HepG2 (cell line): ENCODE measurements around the gene SH3D19. TPM values are rescaled to one million over a fixed set of nuclear protein-coding genes. Genes with fewer than 3 reads are reported as not detected.
A peak's percentile ranks its signal among the peaks of the same experiment; 100 is the strongest.

Experiments
- CC2D1A ChIP-seq: sonication (generic); formaldehyde crosslinking; IDR thresholded peaks from 2 replicates; pipeline ENCODE4 v1.8.1; 2023; ENCODE audit warnings: mild to moderate bottlenecking, missing genetic modification reagents
- ERF ChIP-seq: IDR thresholded peaks from 2 replicates; pipeline ENCODE4 v1.6.1; 2018; ENCODE audit warnings: missing biosample characterization, missing genetic modification reagents
- FOXO1 ChIP-seq: sonication (generic); formaldehyde crosslinking; IDR thresholded peaks from 2 replicates; pipeline ENCODE4 v1.4.0; 2020; ENCODE audit warnings: missing genetic modification reagents
- KDM5A ChIP-seq: fragments of 200-600 bp; sonication (generic); IDR thresholded peaks from 2 replicates; pipeline ENCODE4 v1.7.0; 2018; ENCODE audit warnings: antibody characterized with exemption, mild to moderate bottlenecking, low read length, borderline replicate concordance
- MIXL1 ChIP-seq: IDR thresholded peaks from 2 replicates; pipeline ENCODE4 v1.6.1; 2016
- ZNF230 ChIP-seq: sonication (generic); formaldehyde crosslinking; IDR thresholded peaks from 2 replicates; pipeline ENCODE4 v1.4.0; 2020; ENCODE audit warnings: mild to moderate bottlenecking, missing genetic modification reagents
- ZNF260 ChIP-seq: sonication (generic); formaldehyde crosslinking; IDR thresholded peaks from 2 replicates; pipeline ENCODE4 v1.4.0; 2020; ENCODE audit warnings: missing genetic modification reagents, low read depth, mild to moderate bottlenecking, borderline replicate concordance
- ZNF34 ChIP-seq: sonication (generic); formaldehyde crosslinking; IDR thresholded peaks from 2 replicates; pipeline ENCODE4 v1.4.0; 2020; ENCODE audit warnings: mild to moderate bottlenecking, missing genetic modification reagents, borderline replicate concordance
- ZNF644 ChIP-seq: IDR thresholded peaks from 2 replicates; pipeline ENCODE4 v1.6.1; 2016; ENCODE audit warnings: low read depth
- ZNF766 ChIP-seq: sonication (generic); formaldehyde crosslinking; IDR thresholded peaks from 2 replicates; pipeline ENCODE4 v1.5.0; 2020; ENCODE audit warnings: missing genetic modification reagents, borderline replicate concordance
- ZNF790 ChIP-seq: sonication (generic); formaldehyde crosslinking; IDR thresholded peaks from 2 replicates; pipeline ENCODE4 v1.8.0; 2022; ENCODE audit warnings: missing genetic modification reagents, mild to moderate bottlenecking, borderline replicate concordance
- polyA plus RNA-seq, 8 experiments: library from polyadenylated mRNA; depleted of rRNA in 3 of 8; stranded (reverse) in 7 of 8; unstranded in 1 of 8; fragments of >200 nt; fragmentation: Illumina TruSeq in 4 of 8; extraction: Trizol in 4 of 8; gene quantifications; 2 replicates each; pipeline versions ENCODE4 v1.2.1 to v1.2.3, GENCODE V29; 2011 to 2016; ENCODE audit warnings: low read depth in 4 of 8, missing spikeins in 1 of 8, mixed read lengths in 1 of 8; ENCODE audit not compliant: insufficient read depth in 1 of 8
- total RNA-seq, 5 experiments: library from RNA; depleted of rRNA; stranded (reverse); fragments of >200 nt; fragmentation: Illumina TruSeq; extraction: Trizol; gene quantifications; 2 replicates each; pipeline ENCODE4 v1.2.3, GENCODE V29; 2016; ENCODE audit warnings: low read depth in 1 of 5
- TF ChIP-seq, protein P1 (sequence below), 2 experiments: fragments of 450-650 bp in 1 of 2; sonication (generic) in 1 of 2; formaldehyde crosslinking in 1 of 2; IDR thresholded peaks; 2 replicates each; pipeline versions ENCODE4 v1.6.1 to v1.8.0; 2016 to 2022; ENCODE audit warnings: antibody characterized with exemption in 1 of 2, mild to moderate bottlenecking in 1 of 2, missing genetic modification reagents in 1 of 2
- TF ChIP-seq, protein P2 (sequence below): sonication (generic); formaldehyde crosslinking; IDR thresholded peaks from 2 replicates; pipeline ENCODE4; 2020; ENCODE audit warnings: missing genetic modification reagents, mild to moderate bottlenecking, borderline replicate concordance
- TF ChIP-seq, protein P3 (sequence below): fragments of 450-650 bp; IDR thresholded peaks from 2 replicates; pipeline ENCODE4 v1.6.1; 2016
- TF ChIP-seq, protein P4 (sequence below): sonication (generic); formaldehyde crosslinking; IDR thresholded peaks from 2 replicates; pipeline ENCODE4 v1.5.0; 2020; ENCODE audit warnings: missing genetic modification reagents

Gene SH3D19
- total and polyA plus RNA-seq, 2 of the 13 experiments (the other 11 are each of a cell fraction or from before 2014, with no cell fraction given) = 31.2 to 38.0 TPM

DNA sequence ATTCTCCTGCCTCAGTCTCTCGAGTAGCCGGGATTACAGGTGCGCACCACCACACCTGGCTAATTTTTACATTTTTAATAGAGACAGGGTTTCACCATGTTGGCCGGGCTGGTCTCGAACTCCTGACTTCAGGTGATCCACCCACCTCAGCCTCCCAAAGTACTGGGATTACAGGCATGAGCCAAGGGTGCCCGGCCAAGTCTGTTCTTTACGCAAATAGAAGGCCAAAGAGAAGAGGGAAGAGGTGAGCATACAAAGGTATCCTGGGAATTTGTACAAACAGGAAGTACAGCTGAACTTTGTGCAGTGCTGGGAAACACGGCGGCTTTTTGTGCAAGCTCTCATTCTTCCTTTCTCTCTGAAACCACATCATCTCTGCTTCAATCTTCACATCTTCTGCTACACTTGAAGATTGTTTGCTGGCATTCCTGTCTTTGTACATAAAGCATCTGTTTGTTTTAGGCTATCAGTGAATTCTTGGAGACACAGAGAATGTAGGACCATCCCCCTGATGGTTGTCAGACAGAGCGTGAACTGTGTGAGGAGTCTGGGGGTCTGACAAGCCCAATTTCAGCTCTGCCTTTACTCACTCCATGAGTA is 120.4 kb downstream of the SH3D19 start (continued):
- TF ChIP-seq, protein P1, sequence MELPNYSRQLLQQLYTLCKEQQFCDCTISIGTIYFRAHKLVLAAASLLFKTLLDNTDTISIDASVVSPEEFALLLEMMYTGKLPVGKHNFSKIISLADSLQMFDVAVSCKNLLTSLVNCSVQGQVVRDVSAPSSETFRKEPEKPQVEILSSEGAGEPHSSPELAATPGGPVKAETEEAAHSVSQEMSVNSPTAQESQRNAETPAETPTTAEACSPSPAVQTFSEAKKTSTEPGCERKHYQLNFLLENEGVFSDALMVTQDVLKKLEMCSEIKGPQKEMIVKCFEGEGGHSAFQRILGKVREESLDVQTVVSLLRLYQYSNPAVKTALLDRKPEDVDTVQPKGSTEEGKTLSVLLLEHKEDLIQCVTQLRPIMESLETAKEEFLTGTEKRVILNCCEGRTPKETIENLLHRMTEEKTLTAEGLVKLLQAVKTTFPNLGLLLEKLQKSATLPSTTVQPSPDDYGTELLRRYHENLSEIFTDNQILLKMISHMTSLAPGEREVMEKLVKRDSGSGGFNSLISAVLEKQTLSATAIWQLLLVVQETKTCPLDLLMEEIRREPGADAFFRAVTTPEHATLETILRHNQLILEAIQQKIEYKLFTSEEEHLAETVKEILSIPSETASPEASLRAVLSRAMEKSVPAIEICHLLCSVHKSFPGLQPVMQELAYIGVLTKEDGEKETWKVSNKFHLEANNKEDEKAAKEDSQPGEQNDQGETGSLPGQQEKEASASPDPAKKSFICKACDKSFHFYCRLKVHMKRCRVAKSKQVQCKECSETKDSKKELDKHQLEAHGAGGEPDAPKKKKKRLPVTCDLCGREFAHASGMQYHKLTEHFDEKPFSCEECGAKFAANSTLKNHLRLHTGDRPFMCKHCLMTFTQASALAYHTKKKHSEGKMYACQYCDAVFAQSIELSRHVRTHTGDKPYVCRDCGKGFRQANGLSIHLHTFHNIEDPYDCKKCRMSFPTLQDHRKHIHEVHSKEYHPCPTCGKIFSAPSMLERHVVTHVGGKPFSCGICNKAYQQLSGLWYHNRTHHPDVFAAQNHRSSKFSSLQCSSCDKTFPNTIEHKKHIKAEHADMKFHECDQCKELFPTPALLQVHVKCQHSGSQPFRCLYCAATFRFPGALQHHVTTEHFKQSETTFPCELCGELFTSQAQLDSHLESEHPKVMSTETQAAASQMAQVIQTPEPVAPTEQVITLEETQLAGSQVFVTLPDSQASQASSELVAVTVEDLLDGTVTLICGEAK (IDR thresholded peaks at IDR 0.05) = no peak
- TF ChIP-seq, protein P1 (CRISPR knock-in tag; IDR thresholded peaks at IDR 0.05) = no peak; the same call in 1 of the 2 replicates
- TF ChIP-seq ZNF766 (CRISPR knock-in tag) (no peak), ZNF260 (CRISPR knock-in tag) (no peak), ERF (CRISPR knock-in tag) (peak; percentile 80), ZNF644 (CRISPR knock-in tag) (peak; percentile 94), MIXL1 (no peak), FOXO1 (CRISPR knock-in tag) (peak; percentile 96), ZNF34 (CRISPR knock-in tag) (no peak; the same call in 1 of the 2 replicates), KDM5A (no peak), ZNF230 (no peak; the same call in 1 of the 2 replicates), CC2D1A (CRISPR knock-in tag) (no peak), ZNF790 (CRISPR knock-in tag) (no peak)
- TF ChIP-seq, protein P2, sequence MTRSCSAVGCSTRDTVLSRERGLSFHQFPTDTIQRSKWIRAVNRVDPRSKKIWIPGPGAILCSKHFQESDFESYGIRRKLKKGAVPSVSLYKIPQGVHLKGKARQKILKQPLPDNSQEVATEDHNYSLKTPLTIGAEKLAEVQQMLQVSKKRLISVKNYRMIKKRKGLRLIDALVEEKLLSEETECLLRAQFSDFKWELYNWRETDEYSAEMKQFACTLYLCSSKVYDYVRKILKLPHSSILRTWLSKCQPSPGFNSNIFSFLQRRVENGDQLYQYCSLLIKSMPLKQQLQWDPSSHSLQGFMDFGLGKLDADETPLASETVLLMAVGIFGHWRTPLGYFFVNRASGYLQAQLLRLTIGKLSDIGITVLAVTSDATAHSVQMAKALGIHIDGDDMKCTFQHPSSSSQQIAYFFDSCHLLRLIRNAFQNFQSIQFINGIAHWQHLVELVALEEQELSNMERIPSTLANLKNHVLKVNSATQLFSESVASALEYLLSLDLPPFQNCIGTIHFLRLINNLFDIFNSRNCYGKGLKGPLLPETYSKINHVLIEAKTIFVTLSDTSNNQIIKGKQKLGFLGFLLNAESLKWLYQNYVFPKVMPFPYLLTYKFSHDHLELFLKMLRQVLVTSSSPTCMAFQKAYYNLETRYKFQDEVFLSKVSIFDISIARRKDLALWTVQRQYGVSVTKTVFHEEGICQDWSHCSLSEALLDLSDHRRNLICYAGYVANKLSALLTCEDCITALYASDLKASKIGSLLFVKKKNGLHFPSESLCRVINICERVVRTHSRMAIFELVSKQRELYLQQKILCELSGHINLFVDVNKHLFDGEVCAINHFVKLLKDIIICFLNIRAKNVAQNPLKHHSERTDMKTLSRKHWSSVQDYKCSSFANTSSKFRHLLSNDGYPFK (CRISPR knock-in tag) = 0 out of 2 replicates have a peak, but pooled peaks have one; percentile 20
- TF ChIP-seq, protein P3, sequence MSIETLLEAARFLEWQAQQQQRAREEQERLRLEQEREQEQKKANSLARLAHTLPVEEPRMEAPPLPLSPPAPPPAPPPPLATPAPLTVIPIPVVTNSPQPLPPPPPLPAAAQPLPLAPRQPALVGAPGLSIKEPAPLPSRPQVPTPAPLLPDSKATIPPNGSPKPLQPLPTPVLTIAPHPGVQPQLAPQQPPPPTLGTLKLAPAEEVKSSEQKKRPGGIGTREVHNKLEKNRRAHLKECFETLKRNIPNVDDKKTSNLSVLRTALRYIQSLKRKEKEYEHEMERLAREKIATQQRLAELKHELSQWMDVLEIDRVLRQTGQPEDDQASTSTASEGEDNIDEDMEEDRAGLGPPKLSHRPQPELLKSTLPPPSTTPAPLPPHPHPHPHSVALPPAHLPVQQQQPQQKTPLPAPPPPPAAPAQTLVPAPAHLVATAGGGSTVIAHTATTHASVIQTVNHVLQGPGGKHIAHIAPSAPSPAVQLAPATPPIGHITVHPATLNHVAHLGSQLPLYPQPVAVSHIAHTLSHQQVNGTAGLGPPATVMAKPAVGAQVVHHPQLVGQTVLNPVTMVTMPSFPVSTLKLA = no peak
- TF ChIP-seq, protein P4, sequence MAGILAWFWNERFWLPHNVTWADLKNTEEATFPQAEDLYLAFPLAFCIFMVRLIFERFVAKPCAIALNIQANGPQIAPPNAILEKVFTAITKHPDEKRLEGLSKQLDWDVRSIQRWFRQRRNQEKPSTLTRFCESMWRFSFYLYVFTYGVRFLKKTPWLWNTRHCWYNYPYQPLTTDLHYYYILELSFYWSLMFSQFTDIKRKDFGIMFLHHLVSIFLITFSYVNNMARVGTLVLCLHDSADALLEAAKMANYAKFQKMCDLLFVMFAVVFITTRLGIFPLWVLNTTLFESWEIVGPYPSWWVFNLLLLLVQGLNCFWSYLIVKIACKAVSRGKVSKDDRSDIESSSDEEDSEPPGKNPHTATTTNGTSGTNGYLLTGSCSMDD = no peak
